Hindlimb muscle (tissue), 1 donor: ENCODE measurements around the gene RPAP3. TPM values are rescaled to one million over a fixed set of nuclear protein-coding genes. Genes with fewer than 3 reads are reported as not detected.
A peak's percentile ranks its signal among the peaks of the same experiment; 100 is the strongest.
"Not testable (repeated sequence)": the region's sequence is repeated elsewhere in the genome, so short reads cannot be mapped to it uniquely, and the experiment has no call there.

Experiments
- DNase-seq: peaks from one replicate; pipeline ENCODE4 v3.0.0-alpha.2; 2013
- polyA plus RNA-seq: library from polyadenylated mRNA; unstranded; fragments of 120-200 nt; gene quantifications from one replicate; pipeline ENCODE4 v1.2.1, GENCODE V29; 2013; ENCODE audit not compliant: insufficient read length

RPAP3 gene
- polyA plus RNA-seq, 1 donor, result 24.2 TPM

DNA sequence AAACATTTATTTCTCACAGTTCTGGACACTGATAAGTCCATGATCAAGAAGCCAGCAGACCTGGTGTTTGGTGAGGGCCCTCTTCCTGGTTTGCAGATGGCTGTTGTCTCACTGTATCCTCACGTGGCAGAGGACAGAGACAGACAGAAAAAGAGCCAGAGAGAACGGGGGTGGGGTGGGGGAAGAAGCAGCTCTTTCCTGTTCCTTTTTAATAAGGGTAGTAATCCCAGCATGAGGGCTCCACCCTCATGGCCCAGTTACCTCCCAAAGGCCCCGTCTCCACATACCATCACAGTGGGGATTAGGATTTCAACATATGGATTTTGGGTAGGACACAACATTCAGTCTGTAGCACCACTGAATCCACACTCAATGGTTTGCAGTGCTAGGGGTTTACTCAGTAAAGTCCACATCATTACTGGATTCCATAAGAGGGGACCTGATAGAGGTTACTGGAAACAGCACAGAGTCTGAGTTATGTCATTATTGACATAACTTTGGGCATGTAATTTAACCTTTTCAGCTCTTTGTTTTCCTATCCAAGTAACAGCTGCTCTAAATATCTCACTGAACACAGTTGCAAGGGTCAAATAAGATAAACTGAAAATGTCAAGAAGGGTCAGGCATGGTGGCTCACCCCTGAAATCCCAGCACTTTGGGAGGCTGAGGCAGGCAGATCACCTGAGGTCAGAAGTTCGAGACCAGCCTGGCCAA is 53.2 kb downstream of the RPAP3 start:
- DNase-seq, result no peak

DNA sequence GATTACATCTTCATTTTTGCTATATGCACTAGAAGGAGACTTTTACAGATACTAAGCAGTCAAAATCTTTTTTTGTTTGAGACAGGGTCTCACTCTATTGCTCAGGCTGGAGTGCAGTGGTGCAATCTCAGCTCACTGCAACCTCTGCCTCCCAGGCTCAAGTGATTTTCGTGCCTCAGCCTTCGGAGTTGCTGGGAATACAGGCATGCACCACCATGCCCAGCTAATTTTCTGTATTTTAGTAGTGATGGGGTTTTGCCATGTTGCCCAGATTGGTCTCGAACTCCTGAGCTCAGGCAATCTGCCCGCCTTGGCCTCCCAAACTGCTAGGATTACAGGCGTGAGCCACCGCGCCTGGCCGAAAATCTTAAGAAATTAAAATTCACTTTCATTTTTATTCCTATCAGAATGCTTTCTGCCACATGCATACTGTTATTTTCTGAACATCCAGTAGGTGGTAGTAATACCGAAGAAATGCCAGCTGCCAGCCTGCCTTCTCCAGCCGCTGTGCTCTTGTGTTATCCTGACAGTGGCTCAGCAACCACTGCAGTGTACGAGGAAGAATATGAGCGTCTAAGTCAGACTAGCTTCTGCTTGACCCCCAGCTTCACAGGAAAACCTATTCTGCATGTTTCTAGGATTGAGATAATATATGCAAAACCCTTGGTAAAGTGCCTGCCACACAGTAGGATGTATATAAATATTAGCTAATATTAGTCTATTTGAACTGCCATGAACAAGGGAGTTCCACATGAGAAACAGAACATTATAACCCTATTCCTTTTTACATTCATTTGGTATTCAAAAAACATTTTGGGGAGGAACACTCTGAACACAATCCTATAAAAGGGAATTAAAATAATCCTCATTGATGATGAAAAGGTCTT is 54.2 kb downstream of the RPAP3 start:
- peak; percentile 38 for DNase-seq

DNA sequence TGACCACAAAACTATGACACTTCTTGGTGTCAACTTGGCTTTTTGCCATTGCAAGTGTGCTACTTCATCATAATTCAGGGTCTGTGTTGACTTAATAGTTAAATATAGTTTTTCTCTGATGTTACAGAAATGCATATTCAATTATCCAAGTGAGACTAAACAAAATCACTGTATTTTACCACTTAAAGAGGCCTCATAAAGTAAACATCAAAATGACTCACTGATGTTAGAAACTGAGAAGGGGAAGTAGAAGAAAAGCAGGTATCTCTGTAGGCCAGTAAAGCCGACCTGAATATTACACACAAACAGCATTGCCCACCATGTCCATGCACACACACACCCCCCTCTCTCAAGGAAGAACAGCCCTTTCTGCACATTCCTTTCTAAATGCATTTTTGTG is 55.4 kb downstream of the RPAP3 start:
- no peak for DNase-seq

DNA sequence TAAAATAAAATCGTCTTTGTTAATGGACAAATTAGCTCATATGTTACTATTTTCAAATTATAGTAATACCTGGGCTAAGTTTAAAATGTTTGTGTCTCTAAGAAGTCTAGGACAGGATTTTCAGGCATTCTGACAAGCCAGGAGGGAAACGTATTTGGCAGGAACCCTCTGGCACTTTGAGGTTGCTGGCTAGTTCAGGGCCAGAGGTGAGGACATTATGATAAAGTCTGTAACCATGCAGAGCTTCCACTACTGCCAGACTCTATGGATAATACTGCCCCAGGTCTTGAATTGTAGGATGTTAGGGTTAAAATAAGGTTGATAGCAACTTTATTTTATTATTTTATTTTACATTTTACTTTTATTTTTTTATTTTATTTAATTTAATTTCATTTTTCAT is 56.4 kb downstream of the RPAP3 start:
- DNase-seq, result no peak

DNA sequence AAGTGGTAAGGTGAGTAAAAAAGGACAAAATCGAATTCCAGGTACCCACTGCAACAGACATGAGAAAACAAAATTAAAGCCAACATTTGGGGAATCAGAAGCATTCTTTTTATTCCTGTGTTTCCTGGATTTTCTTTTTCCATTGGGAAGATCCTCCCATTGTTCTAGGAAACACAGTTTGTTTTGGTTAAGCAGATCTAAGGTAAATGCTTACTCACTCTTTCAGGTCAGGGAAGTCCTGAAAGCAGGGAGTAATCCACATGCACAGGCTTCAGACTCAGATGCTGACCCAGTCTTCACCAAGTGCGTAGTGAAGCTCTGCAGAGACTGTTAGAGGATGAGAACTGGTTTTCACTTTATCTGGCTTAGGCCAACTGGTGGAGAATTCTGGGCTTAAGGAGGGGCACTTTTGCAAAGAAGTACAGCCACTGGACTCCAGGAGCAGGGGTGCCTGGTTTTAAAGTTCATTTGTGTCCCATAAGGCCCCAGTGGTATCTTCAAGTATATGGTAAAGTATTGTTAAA is 57.7 kb downstream of the RPAP3 start:
- no peak for DNase-seq

DNA sequence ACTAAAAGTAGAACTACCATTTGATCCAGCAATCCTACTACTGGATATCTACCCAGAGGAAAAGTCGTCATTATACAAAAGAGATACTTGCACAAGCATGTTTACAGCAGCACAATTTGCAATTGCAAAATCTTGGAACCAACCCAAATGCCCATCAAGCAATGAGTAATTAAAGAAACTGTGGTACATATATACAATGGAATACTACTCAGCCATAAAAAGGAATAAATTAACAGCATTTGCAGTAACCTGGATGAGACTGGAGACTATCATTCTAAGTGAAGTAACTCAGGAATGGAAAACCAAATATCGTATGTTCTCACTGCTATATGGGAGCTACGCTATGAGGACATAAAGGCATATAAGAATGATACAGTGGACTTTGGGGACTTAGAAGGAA is 63.5 kb downstream of the RPAP3 start:
- DNase-seq, result not testable (repeated sequence)

DNA sequence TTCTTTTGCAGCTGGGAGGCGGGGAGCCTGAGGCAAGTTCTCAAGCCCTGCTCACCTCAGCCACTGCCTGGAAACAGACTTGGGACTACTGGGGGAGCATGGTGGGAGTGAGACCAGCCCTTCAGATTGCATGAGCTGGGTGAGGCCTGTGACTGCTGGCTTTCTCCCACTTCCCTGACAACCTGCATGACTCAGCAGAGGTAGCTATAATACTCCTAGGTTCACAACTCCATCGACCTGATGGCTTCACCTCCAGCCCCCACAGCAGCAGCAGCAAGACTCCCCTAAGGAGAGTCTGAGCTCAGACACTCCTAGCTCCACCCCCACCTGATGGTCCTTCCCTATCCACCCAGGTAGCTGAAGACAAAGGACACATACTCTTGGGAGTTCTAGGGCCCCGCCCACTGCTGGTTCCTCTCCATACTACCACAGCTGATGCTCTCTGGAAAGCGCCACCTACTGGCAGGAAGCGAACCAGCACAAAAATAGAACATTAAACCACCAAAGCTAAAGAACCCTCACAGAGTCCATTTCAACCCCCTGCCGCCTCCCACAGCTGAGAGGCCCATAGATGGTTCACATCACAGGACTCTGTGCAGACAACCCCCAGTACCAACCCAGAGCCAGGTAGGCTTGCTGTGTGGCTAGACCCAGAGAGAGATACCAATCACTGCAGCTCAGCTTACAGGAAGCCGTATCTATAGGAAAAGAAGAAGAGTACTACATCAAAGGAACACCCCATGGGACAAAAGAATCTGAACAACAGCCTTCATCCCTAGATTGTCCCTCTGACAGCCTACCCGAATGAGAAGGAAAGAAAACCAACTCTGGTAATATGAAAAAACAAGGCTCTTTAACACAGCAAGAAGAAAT is 68.7 kb downstream of the RPAP3 start:
- DNase-seq, result no peak

DNA sequence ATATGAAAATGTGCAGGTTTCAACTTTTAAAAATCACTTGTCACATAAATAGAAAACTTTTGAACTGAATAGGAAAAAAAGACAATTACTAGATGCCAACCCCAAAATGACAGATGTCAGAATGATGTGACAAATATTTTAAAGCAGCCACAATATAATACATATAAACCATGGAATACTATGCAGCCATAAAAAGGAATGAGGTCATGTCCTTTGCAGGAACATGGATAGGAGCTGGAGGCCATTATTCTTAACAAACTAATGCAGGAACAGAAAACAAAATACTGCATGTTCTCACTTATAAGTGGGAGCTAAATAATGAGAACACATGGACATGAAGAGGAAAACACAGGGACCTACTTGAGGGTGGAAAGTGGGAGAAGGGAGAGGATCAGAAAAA is 70.1 kb downstream of the RPAP3 start:
- DNase-seq, result not testable (repeated sequence)

DNA sequence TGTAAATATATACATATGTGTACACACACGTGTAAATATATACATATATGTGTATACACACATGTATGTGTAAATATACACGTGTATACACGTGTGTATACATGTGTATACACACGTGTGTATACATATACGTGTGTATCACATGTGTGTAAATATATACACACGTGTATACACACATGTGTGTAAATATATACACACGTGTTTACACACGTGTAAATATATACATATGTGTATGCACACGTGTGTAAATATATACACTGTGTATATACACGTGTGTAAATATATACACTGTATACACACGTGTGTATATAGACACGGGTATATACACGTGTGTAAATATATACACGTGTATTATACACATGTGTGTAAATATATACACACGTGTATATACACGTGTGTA is 71.7 kb downstream of the RPAP3 start:
- DNase-seq, result no peak

DNA sequence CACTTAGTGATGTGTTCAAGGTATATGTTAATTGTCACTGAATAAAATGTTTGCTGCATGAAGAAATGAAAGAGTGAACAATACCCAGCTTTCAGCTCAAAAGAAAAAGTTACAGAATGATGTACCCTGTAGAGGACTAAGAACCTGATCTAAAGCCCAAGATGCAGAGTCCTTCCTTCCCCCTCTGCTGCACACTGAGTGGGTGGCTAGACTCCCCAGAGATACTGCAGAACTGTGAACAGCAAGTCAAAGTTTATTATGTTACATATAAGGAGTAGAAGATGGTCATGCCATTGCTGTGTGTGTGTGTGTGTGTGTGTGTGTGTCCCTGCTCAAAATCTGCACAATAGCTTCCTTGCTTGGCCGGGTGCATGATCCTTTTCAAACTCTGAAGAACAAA is 83.9 kb downstream of the RPAP3 start:
- no peak for DNase-seq

DNA sequence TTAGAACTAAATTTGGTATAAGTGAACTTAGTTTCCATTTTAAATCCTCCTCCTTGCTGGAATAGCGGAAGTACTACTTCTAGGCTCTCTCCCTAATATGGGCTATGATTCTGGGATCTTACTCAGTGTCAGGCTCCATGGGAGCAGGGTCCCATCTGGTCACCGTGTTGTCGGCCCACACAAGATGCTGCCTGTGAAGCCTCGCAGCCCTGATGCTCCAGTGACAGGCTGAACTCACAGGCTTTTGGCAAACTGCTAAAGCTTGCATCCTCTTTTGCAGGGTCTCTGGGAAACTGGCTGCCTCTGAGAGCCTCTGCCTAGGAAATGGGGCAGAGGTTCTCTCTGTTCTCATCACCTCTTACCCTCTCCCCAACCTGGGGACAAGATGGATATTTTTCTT is 88.4 kb downstream of the RPAP3 start:
- no peak for DNase-seq

DNA sequence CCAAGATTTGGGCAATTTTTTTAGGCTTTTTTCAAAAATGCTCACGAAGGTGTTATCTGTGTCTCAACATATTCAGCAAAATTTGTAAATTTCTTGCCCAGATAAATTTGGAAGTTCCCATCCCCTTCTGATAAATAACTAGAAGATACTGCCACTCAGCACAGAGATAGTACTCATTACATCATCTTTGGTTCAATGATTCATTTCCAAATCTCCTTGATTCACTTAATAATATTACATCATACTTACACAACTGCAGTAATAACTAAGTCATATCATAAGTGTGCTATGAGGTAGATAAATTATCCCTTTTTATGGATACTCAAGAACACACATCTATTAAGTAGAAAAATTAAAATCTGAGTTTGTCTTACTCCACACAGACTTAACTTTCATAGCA is 89.4 kb downstream of the RPAP3 start:
- no peak for DNase-seq

DNA sequence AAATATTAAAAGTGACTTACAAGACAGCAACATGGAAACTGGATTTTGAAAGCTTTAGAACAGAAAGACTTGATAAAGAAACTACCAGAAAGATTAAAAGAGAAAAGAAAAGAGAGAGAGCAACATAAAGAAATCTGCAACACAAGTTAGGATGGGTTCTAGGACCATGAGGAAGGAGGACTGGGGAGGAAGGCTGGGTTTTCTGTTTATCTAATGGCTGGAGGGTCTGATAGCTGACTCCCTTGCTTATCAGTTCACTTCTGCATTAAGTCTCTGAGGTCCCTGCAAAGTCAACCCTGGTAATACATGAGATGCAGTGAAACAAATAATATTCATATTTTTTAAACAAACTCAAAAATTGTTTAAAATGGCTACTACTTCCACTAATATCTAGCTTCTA is 90.1 kb downstream of the RPAP3 start:
- no peak for DNase-seq

DNA sequence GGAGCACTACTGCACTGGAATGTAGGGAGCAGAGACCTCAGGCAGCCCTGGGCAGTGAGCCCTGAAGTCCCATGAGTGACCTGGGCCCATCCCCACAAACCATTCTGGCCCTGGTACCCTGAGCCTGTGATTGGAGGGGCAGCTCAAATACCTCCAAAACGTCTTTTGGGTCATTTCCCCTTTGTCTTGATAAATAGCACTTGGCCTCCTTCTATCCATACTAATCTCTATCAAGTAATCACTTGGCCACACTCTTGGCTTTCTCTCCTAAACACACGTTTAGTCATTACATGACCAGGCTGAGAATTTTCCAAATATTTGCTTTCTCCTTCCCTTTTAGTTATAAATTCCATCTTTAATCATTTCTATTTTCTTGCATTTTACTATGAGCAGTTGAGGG is 91.3 kb downstream of the RPAP3 start:
- DNase-seq, result no peak

DNA sequence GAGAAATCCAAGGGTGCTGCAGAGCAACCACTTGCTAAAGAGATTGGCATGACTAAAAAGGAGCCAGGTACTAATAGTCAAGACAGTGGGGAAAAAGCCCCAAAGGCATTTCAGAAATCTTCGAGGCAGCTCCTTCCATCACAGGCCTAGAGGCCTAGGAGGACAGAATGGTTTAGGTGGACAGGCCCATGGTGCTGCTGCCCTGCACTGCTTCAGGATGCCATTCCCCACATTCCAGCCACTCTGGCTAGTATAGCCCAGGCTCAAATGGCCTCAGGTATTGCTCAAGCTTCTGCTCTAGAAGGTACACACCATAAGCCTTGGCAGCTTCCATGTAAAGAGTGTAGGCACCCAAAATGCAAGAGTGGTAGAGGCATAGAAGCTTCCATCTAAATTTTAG is 92.9 kb downstream of the RPAP3 start:
- DNase-seq, result no peak

DNA sequence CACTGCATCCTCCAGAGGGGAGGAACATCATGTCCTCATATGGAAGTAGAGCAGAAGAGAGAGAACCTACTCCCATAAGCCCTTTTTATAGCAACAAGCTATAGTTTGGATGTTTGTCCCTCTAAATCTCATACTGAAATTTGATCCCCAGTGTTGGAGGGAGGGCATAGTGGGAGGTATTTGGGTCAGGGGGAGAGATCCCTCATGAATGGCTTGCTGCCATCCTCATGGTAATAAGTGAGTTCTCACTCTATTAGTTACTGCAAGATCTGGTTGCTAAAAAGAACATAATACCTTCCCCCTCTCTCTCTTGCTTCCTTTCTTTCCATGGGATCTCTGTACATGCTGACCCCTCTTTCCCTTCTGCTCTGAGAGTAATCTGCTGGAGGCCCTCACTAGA is 93.9 kb downstream of the RPAP3 start:
- DNase-seq, result no peak

Other genes starting within 250 kb of the RPAP3 start
- gene ENDOU, start 19.5 kb upstream of the RPAP3 start, polyA plus RNA-seq, result 0.35 TPM
- gene RAPGEF3, start 52.9 kb upstream of the RPAP3 start, polyA plus RNA-seq, result 14.0 TPM
- 13.7 TPM for gene SLC48A1, start 67.2 kb upstream of the RPAP3 start, polyA plus RNA-seq
- 67.2 TPM for gene HDAC7, start 113.9 kb upstream of the RPAP3 start, polyA plus RNA-seq
- 0.75 TPM for gene VDR, start 199.0 kb upstream of the RPAP3 start, polyA plus RNA-seq